Mesenchymal stem cell (in vitro differentiated cells and primary cell): ENCODE data around the gene CLEC16A.

Source experiments
- DNase-seq: peaks from one replicate; pipeline ENCODE4 v3.0.0-alpha.2; 2013
- H2AFZ ChIP-seq: one replicate; pipeline ENCODE4 v1.6.1; 2013; ENCODE audit warnings: low read depth, mild to moderate bottlenecking, control low read depth, inconsistent platforms, low read length, moderate library complexity
- H2AK5ac ChIP-seq: 2 replicates; pipeline ENCODE4 v1.6.1; 2013; ENCODE audit warnings: low read length, moderate library complexity, mild to moderate bottlenecking, inconsistent platforms; ENCODE audit not compliant: severe bottlenecking
- H2BK120ac ChIP-seq: one replicate; pipeline ENCODE4 v1.6.1; 2013; ENCODE audit warnings: low read depth, mild to moderate bottlenecking, inconsistent platforms, low read length, moderate library complexity
- H2BK12ac ChIP-seq, 2 experiments: one replicate each; pipeline ENCODE4 v1.6.1; 2013; ENCODE audit warnings: inconsistent platforms in 2 of 2, low read length in 2 of 2, mild to moderate bottlenecking in 2 of 2, moderate library complexity in 2 of 2, control low read depth in 1 of 2
- H2BK15ac ChIP-seq: one replicate; pipeline ENCODE4 v1.6.1; 2013; ENCODE audit warnings: mild to moderate bottlenecking, low read depth, inconsistent platforms; ENCODE audit not compliant: poor library complexity, severe bottlenecking
- H2BK5ac ChIP-seq: 2 replicates; pipeline ENCODE4 v1.6.1; 2013; ENCODE audit warnings: low read depth, mild to moderate bottlenecking, low read length, control low read depth, inconsistent platforms; ENCODE audit not compliant: poor library complexity, severe bottlenecking
- H3K14ac ChIP-seq, 2 experiments: one replicate each; pipeline ENCODE4 v1.6.1; 2013; ENCODE audit warnings: inconsistent platforms in 2 of 2, low read length in 2 of 2, control low read depth in 1 of 2, mild to moderate bottlenecking in 1 of 2, moderate library complexity in 1 of 2
- H3K18ac ChIP-seq, 2 experiments: one replicate each; pipeline ENCODE4 v1.6.1; 2013; ENCODE audit warnings: inconsistent platforms in 2 of 2, low read length in 2 of 2, control low read depth in 1 of 2, low read depth in 1 of 2, mild to moderate bottlenecking in 1 of 2
- H3K23ac ChIP-seq, 2 experiments: one replicate each; pipeline ENCODE4 v1.6.1; 2013; ENCODE audit warnings: inconsistent platforms in 2 of 2, low read length in 2 of 2, mild to moderate bottlenecking in 2 of 2, moderate library complexity in 2 of 2, control low read depth in 1 of 2
- H3K27ac ChIP-seq: 2 replicates; pipeline ENCODE4 v1.5.1; 2013; ENCODE audit warnings: mild to moderate bottlenecking, moderate library complexity, low read length, control low read depth, inconsistent platforms; ENCODE audit not compliant: poor library complexity, severe bottlenecking
- H3K27me3 ChIP-seq, 2 experiments: 2 replicates each; pipeline versions ENCODE4 v1.6.1 to v1.7.0; 2013; ENCODE audit warnings: low read length in 2 of 2, mild to moderate bottlenecking in 2 of 2, moderate library complexity in 2 of 2, control low read depth in 1 of 2, inconsistent platforms in 1 of 2; ENCODE audit not compliant: control insufficient read depth in 1 of 2, insufficient read depth in 1 of 2
- H3K36me3 ChIP-seq, 2 experiments: 2 replicates each; pipeline versions ENCODE4 v1.6.1 to v1.7.0; 2013; ENCODE audit warnings: low read length in 2 of 2, control low read depth in 1 of 2, inconsistent platforms in 1 of 2, low read depth in 1 of 2, mild to moderate bottlenecking in 1 of 2; ENCODE audit not compliant: insufficient read depth in 2 of 2, control insufficient read depth in 1 of 2
- H3K4ac ChIP-seq, 2 experiments: one replicate each; pipeline ENCODE4 v1.6.1; 2013; ENCODE audit warnings: inconsistent platforms in 2 of 2, low read length in 2 of 2, mild to moderate bottlenecking in 2 of 2, moderate library complexity in 2 of 2, control low read depth in 1 of 2, low read depth in 1 of 2
- H3K4me1 ChIP-seq: 2 replicates; pipeline ENCODE4 v1.6.1; 2013; ENCODE audit warnings: low read depth, low read length, control low read depth; ENCODE audit not compliant: control insufficient read depth, insufficient read depth
- H3K4me2 ChIP-seq: 2 replicates; pipeline ENCODE4 v1.6.1; 2013; ENCODE audit warnings: low read length, mild to moderate bottlenecking, inconsistent platforms; ENCODE audit not compliant: poor library complexity, severe bottlenecking
- H3K4me3 ChIP-seq, 2 experiments: 2 replicates each; pipeline versions ENCODE4 v1.5.1 to v1.7.0; 2013; ENCODE audit warnings: low read length in 2 of 2, mild to moderate bottlenecking in 2 of 2, control low read depth in 1 of 2, low read depth in 1 of 2; ENCODE audit not compliant: insufficient read depth in 1 of 2
- H3K79me1 ChIP-seq: replicated peaks from 2 replicates; pipeline ENCODE4 v1.6.1; 2013; ENCODE audit warnings: mild to moderate bottlenecking, control low read depth, low read length, inconsistent platforms; ENCODE audit not compliant: poor library complexity, severe bottlenecking
- H3K9ac ChIP-seq: 2 replicates; pipeline ENCODE4 v1.7.0; 2013; ENCODE audit warnings: mild to moderate bottlenecking, low read length, moderate library complexity
- H3K9me3 ChIP-seq: 2 replicates; pipeline ENCODE4 v1.7.0; 2013; ENCODE audit warnings: mild to moderate bottlenecking, low read length; ENCODE audit not compliant: control insufficient read depth
- H4K8ac ChIP-seq: one replicate; pipeline ENCODE4 v1.6.1; 2013; ENCODE audit warnings: inconsistent platforms, mild to moderate bottlenecking, low read length, moderate library complexity
- H4K91ac ChIP-seq: one replicate; pipeline ENCODE4 v1.6.1; 2013; ENCODE audit warnings: mild to moderate bottlenecking, low read length, inconsistent platforms
- WGBS: methylation state at CpG from one replicate; pipeline ENCODE4 v1.1.7; 2013; ENCODE audit warnings: mixed read lengths; 5-methylcytosine and 5-hydroxymethylcytosine counted together

CLEC16A gene

DNA sequence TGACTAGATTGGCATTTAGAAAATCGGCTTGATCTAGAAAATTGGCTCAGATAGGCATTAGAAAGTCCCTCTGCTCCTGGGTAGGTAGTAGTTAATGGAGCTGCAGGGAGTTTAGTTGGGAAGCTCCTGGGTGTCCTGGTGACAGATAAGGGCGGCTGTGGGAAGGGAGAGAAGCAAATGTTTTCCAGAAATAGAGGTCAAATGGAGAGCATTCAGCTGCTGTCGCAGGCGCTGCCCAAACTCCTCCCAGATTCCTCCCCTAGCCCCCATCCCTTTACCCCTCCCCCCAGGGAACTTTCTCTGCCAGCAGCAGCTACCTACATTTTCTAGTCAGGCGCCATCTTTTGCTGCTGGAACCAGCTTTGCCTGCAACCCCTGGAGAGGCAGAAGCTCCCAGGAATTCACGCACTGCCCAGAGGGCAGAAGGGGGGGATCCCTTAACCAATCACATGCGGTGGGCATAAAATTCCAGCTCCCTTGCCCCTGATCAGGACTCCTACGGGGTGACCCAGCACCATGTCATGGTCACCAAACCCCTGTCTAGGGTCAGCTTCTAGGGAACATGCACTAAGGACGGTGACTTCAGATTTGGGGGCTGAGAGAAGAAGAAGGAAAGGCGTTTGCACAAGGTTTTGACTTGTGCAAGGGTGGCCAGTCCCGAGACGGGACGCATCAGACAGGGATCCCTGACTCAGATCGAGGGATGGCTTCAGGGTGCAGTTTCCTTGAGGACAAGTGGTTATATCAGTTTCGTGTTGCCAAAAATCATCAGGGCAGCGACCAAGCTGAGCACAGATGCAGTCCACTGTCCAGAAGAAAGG, 267.8 kb downstream of the CLEC16A start:
- Histone ChIP-seq H3K27ac (no peak overlapping the region), H3K4me2 (no peak overlapping the region), H2BK15ac (no peak overlapping the region), H4K8ac (no peak overlapping the region), H3K9me3 (peaks cover 21% of the 10 kb centered on the region), H3K4ac (no peak overlapping the region), H2BK120ac (no peak overlapping the region), H3K79me1 (no peaks in the 10 kb centered on the region), H3K14ac (peak overlapping the region in 1 of 2 experiments; percentile 21), H2BK12ac (no peak overlapping the region), H3K18ac (no peak overlapping the region), H2BK5ac (no peak overlapping the region), H3K4me1 (peaks cover 5% of the 10 kb centered on the region), H3K36me3 (no peaks in the 10 kb centered on the region), H3K23ac (peak overlapping the region in 1 of 2 experiments; percentile 53), H3K9ac (no peak overlapping the region), H3K27me3 (peaks cover 8 to 12% of the 10 kb centered on the region in 2 experiments), H2AK5ac (no peak overlapping the region), H4K91ac (no peak overlapping the region), H3K4me3 (peak overlapping the region in 1 of 2 experiments; percentile 7), H2AFZ (no peak overlapping the region)
- 81% methylated on average over 15 of the region's 16 CpGs for WGBS
- no peak for DNase-seq

DNA sequence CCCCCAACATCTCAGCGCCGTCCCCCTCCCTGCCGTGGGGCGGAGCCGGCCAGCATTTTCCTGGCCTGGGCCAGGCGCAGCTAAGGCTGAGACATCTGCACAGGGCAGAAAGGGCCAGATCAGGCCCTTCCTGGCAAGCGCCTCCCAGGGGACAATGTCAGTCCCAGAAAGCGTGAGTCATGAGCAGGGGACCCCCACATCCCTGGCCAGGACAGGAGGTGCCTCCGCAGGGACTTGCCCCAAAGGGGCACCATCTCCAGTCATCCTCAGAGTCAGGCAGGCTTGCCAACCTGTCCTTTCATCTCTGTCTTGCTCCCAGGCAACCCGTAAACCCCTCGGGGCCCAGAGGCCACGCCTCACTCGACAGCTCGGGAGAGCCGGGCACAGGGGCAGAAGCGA, 268.4 kb downstream of the CLEC16A start:
- no peak overlapping the region for H2AFZ ChIP-seq
- H2BK15ac ChIP-seq = no peak overlapping the region

DNA sequence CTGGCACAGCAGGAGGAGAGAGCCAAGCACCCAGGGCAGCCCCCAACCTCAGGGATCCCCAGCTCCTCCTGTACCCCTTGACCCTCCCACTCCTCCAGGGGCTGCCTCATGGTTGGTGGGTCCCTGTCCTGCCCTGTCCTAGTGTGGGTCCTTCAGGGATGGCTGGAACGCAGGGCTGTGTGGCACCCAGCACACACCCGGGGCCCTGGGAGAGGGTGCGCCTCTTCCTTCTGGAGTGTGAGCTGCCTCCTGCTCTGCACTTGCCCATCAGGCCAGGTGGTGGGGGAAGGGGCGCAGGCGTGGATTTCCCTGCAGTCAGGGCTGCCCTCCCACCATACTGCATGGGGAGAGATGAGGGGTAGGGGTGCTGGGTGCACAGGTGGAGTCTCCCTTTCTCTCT, 269.0 kb downstream of the CLEC16A start:
- peaks cover 5% of the 10 kb centered on the region for H3K4me1 ChIP-seq
- no peak overlapping the region for H3K4me2 ChIP-seq
- peak overlapping the region in 1 of 2 experiments; percentile 15 for H3K14ac ChIP-seq
- H3K79me1 ChIP-seq = no peaks in the 10 kb centered on the region
- H3K27ac ChIP-seq = no peak overlapping the region
- H3K9ac ChIP-seq = no peak overlapping the region
- H3K4ac ChIP-seq = no peak overlapping the region
- peak overlapping the region; percentile 34 for H4K91ac ChIP-seq
- H4K8ac ChIP-seq = no peak overlapping the region
- 90% methylated on average over 5 of the region's 5 CpGs for WGBS
- no peak overlapping the region for H3K23ac ChIP-seq
- H3K18ac ChIP-seq = peak overlapping the region; percentile 1 to 6
- no peak overlapping the region for H2BK120ac ChIP-seq
- peaks cover 8 to 12% of the 10 kb centered on the region in 2 experiments for H3K27me3 ChIP-seq
- no peaks in the 10 kb centered on the region for H3K36me3 ChIP-seq
- DNase-seq = no peak
- H2BK5ac ChIP-seq = no peak overlapping the region
- no peak overlapping the region for H2AK5ac ChIP-seq
- H3K9me3 ChIP-seq = peaks cover 22% of the 10 kb centered on the region
- H2BK12ac ChIP-seq = no peak overlapping the region
- no peak overlapping the region for H3K4me3 ChIP-seq
- H2AFZ ChIP-seq = no peak overlapping the region
- no peak overlapping the region for H2BK15ac ChIP-seq

More for the DNA sequence above, 268.4 kb downstream of the CLEC16A start:
- no peak overlapping the region for H3K9ac ChIP-seq
- no peaks in the 10 kb centered on the region for H3K79me1 ChIP-seq
- no peak overlapping the region for H2BK5ac ChIP-seq
- no peak overlapping the region for H4K8ac ChIP-seq
- no peak overlapping the region for H3K23ac ChIP-seq
- H2BK12ac ChIP-seq = no peak overlapping the region
- H3K9me3 ChIP-seq = peaks cover 22% of the 10 kb centered on the region
- no peak overlapping the region for H3K27ac ChIP-seq
- DNase-seq = no peak
- H3K4me2 ChIP-seq = no peak overlapping the region
- H3K4me3 ChIP-seq = peak overlapping the region in 1 of 2 experiments; percentile 7
- no peak overlapping the region for H4K91ac ChIP-seq
- no peak overlapping the region for H2AK5ac ChIP-seq
- no peak overlapping the region for H3K4ac ChIP-seq
- H3K14ac ChIP-seq = peak overlapping the region in 1 of 2 experiments; percentile 15
- WGBS = 83% methylated on average over 16 of the region's 16 CpGs
- peaks cover 8 to 12% of the 10 kb centered on the region in 2 experiments for H3K27me3 ChIP-seq
- H3K4me1 ChIP-seq = peaks cover 5% of the 10 kb centered on the region
- H3K36me3 ChIP-seq = no peaks in the 10 kb centered on the region
- H2BK120ac ChIP-seq = no peak overlapping the region
- no peak overlapping the region for H3K18ac ChIP-seq

DNA sequence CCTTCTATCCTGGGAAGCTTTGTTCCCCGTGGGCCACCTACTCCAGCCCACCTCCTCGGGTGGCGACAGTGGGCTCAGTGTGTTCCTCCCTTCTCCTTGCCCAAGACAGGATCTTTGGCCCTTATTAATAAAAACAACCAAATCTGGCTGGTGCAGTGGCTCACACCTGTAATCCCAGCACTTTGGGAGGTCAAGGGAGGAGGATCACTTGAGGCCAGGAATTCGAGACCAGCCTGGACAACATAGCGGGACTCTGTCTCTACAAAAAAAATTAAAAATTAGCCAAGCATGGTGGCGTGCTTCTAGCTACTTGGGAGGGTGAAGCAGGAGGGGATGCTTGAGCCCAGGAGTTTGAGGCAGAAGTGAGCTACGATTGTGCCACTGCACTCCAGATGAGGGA, 269.4 kb downstream of the CLEC16A start:
- Histone ChIP-seq H3K79me1 (no peaks in the 10 kb centered on the region), H2AFZ (no peak overlapping the region), H3K4me1 (peaks cover 5% of the 10 kb centered on the region), H3K9me3 (peaks cover 25% of the 10 kb centered on the region), H2BK12ac (no peak overlapping the region), H4K8ac (no peak overlapping the region), H3K27me3 (peaks cover 8 to 12% of the 10 kb centered on the region in 2 experiments), H3K18ac (no peak overlapping the region), H3K4me2 (no peak overlapping the region), H3K4me3 (no peak overlapping the region), H2BK5ac (no peak overlapping the region), H2BK15ac (peak overlapping the region; percentile 20), H2AK5ac (no peak overlapping the region), H3K9ac (no peak overlapping the region), H3K14ac (no peak overlapping the region), H3K36me3 (no peaks in the 10 kb centered on the region), H2BK120ac (no peak overlapping the region), H3K4ac (no peak overlapping the region), H4K91ac (no peak overlapping the region), H3K23ac (no peak overlapping the region), H3K27ac (no peak overlapping the region)
- 88% methylated on average over 6 of the region's 7 CpGs for WGBS
- no peak for DNase-seq
